ENCODE results near the gene GPD2.

Gene GPD2

DNA sequence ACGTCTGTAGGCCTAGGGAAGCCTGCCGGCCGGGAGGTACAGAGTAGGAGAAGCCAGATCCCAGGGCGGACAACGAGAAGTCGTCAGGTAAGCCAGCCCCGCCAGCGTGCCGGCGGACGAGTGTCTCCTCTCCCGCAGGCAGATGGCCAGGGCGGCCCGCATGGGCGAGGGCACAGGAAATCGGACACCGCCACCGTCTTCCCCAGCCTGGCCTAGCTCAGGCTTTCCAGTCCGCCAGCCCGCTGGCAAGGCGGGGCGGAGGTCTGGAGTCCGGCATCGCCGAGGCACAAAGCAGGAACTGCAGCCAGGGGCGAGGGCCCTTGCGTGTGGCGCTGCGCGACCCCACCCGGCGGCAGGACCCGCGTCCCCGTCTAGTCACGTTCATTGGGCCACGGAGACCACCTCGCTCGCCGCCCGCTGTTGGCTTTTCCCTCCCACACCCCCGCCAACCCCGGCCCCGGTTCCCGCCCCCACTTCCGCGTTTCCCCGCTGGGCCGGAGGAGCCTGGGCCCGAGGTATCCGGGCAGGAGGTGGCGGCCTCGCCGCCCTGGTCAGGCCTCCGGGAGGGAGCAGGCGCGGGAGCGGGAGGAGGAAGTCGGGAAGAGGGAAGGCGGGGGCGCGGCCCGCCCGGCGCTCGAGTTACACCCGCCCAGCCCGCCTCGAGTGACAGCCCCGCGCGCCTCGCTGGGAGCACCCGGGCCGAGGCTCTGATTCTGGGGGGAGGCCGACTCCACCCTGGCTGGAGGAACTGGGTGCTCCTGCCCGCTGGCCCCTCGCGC lies at the start of gene GPD2:
Gene GPD2, plus strand, starts transcription at position 662 of the 779 bp plus-strand sequence. CDS start 39,727 bp downstream, outside the sequence.
- FAIRE-seq: no peak

GRCh38 chr2:156394033-156394741 lies 42.0 kb upstream of the GPD2 start:
- FAIRE-seq: no peak

DNA sequence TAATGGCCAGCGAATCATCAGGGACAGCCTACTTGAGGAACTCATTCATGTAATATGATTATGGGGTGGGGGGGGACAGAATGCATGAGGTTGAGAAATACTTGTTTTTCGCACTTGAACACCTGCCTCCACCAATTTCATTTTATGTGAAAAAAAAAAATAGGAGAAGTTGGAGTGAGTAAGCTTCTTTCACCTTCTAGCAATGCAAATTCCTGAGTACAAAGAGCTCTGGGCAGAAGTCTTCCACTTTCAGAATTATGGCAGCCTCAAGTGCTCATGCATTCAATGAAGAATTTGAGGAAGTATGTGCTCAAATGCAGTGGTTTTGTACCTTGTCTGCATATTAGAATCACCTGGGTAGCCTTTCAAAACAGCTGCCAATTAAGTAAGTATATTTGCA lies 40.1 kb upstream of the GPD2 start:
- FAIRE-seq: no peak

- FAIRE-seq: no peak
These were observed 39.0 kb upstream of the GPD2 start for GRCh38 chr2:156397229-156397628.

DNA sequence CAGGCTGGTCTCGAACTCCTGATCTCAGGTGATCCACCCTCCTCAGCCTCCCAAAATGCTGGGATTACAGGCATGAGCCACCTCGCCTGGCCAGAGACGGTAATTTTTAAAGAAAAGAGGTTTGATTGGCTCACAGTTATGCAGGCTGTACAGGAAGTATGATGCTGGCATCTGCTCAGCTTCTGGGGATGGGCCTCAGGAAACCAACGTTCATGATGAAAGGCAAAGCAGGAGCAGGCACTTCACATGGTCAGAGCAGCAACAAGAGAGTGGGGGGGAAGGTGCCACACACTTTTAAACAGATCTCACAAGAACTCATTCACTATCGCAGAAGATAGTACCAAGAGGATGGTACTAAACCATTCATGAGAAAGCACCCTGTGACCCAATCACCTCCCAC lies 38.0 kb upstream of the GPD2 start:
- FAIRE-seq: no peak

- FAIRE-seq: no peak
These were observed 36.8 kb upstream of the GPD2 start for GRCh38 chr2:156399224-156399949.

GRCh38 chr2:156399950-156400705 lies 36.1 kb upstream of the GPD2 start:
- FAIRE-seq: no peak

GRCh38 chr2:156400706-156401678 lies 35.2 kb upstream of the GPD2 start:
- FAIRE-seq: peak; percentile 74

DNA sequence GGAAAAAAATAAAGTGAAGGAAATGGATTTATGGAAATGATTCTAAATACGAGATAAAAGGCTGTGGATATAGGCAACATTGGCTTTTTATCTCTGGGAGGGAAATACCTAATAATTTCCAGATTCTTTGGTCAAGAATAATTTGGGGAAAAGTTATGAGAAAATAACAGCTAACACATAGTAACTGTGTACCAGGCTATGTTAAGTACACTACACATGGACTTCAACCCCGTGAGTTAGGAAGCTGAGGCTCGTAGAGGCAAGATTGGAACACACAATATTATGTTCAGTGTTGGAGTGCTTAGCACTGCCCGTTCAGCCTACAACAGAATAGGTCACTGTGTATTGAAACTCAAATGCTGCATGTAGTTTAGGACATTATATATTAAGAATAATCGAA lies 34.3 kb upstream of the GPD2 start:
- no peak for FAIRE-seq

GRCh38 chr2:156405586-156405985 lies 30.6 kb upstream of the GPD2 start:
- no peak for FAIRE-seq

- FAIRE-seq: no peak
These were observed 24.3 kb upstream of the GPD2 start for GRCh38 chr2:156411835-156412234.

- no peak for FAIRE-seq
These were observed 14.3 kb upstream of the GPD2 start for GRCh38 chr2:156421851-156422250.

GRCh38 chr2:156423674-156424282 lies 12.4 kb upstream of the GPD2 start:
- no peak for FAIRE-seq

- no peak for FAIRE-seq
These were observed 9.1 kb upstream of the GPD2 start for GRCh38 chr2:156427074-156427473.

GRCh38 chr2:156429211-156429610 lies 7.0 kb upstream of the GPD2 start:
- no peak for FAIRE-seq

DNA sequence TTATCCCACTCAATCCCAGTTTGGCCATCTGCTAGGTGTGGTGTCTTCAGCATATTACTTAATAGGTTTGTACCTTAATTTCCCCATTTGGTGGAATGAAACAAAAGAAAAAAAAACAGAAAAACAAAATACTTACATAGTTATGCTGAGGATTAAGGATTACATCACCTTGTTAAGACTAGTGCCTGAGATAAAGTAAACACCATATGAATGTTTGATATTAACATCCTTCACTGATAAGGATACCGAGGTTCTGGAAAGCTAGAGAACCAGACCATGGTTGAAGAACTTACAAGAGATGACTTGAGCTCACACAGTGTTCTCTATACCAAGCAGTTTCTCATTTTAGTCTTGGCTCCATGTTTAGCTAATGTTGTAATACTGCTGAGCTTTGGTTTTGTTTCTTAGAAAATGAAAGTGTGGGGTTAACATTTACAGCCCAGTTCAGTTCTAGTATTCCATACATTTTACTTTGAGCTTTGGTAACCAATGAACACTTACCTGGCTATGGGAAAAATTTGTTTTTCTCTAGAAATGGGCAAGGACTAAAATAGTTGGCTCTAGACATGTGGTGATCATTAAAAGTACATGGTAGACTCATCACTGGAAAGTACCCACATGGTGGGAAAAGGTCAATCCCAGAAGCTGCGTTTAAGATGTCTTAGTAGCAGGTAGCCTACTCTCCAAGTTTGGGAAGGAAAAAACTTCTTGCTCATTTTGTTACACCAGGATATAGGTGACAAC lies 5.8 kb upstream of the GPD2 start:
- FAIRE-seq: no peak

DNA sequence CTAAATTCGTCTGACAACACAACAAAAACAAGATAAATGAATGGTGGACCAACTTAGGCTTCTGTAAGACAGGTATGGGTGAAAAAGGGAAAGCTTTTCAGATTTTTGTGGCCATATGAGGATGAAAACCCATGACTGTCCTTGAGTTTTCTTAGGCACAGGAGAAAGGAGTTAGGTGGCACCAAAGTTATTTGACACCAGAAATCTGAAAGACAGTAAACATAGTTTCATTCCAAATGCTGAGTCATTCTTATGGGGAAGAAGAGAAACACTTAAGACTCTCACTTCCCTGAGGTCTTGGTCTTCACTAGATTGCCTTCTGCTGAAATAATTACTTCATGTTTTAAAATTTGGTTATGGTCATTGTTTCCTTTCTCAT lies 5.2 kb upstream of the GPD2 start:
- FAIRE-seq: no peak

DNA sequence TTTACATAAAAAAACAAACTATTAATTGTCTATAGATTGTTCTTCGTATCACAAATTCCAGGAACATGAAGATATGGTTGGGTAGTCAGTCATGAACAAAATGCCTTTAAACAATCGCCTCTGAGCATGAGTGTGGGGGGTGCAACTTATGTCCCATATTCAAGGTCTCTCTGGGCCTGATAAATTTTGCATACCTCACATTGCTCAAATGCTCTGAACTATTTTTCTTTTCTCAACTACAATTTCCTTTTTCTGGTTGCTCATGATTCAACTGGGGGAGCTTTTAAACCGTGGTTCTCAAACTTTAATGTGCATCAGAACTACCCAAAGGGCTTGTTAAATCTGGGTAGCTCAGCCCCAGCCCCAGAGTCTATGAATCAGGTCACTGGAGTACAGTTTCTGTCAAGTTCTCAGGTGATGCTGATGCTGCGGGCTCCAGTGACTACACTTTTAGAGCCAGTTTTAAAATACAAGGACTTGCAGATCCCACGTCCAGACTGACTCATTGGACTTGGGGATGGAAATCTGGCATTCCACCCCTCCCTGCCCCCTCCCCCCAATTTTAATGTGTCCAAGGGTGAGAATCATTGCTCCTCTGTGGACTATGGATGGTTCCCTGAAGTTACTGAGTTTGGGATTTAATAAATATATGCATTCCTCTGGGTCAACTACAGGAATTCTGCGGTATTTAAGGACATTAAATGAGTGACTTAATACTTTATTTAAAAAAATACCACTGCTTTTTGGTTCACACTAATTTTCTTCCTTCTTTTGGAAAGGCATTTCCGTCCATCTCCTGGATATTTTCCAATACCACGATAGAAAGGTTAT lies 1.5 kb upstream of the GPD2 start:
- FAIRE-seq: no peak

GRCh38 chr2:156435396-156435717 lies 822 bp upstream of the GPD2 start:
- no peak for FAIRE-seq

Measured in G401.6 (cell line).